HCT116 (cell line): Measurements from ENCODE around the gene DUSP2. TPM values are rescaled to one million over a fixed set of nuclear protein-coding genes. Genes with fewer than 3 reads are reported as not detected.

Source experiments
- ATAC-seq: fragments of 200-7000 bp; cut with Tn5 transposase; 2 replicates; pipeline ENCODE4 v1.9.1; 2020; ENCODE audit warnings: mild to moderate bottlenecking, moderate library complexity
- BruUV-seq: library from RNA; stranded (reverse); fragments of 400-500 nt; replicated peaks from 2 replicates; lab custom pipeline; 2021; lab: Mats Ljungman, UMichigan
- CTCF ChIA-PET: fragments of 300-600 bp; sonication (Branson Sonifier 250); formaldehyde crosslinking; loops from one replicate; lab custom pipeline; 2021; ENCODE audit warnings: antibody characterized with exemption; lab: Charles Lee
- POLR2A ChIA-PET: fragments of 300-600, 350-600 bp; sonication (Branson Sonifier 250); formaldehyde crosslinking; loops from one replicate; lab custom pipeline; 2021; ENCODE audit warnings: antibody characterized with exemption; lab: Charles Lee
- RAD21 ChIA-PET, 2 experiments: fragments of 300-600 bp; sonication (Branson Sonifier 250); formaldehyde crosslinking; loops; one replicate each; lab custom pipeline; 2023; ENCODE audit warnings: low total read pairs in 2 of 2; ENCODE audit not compliant: uncharacterized antibody in 2 of 2, unreplicated experiment in 2 of 2, low non-redundant PET in 1 of 2; lab: Charles Lee
- DNase-seq: peaks from one replicate; pipeline ENCODE4 v3.0.0-alpha.2; 2010; ENCODE audit warnings: low read depth, low spot score
- H2AFZ ChIP-seq: fragments of 200-600 bp; shearing (Covaris generic), sonication (generic); 2 replicates; pipeline ENCODE4 v1.6.1; 2017; ENCODE audit warnings: low read depth, mixed run types, mixed read lengths, antibody characterized with exemption, low read length; ENCODE audit not compliant: poor library complexity, severe bottlenecking
- H3K27ac ChIP-seq: 2 replicates; pipeline ENCODE4 v1.5.1; 2012; ENCODE audit warnings: low read depth, low read length
- H3K27me3 ChIP-seq: fragments of 200-600 bp; sonication (generic); 2 replicates; pipeline ENCODE4 v1.6.1; 2016; ENCODE audit warnings: mixed run types, low read length, mixed read lengths; ENCODE audit not compliant: insufficient read depth
- H3K36me3 ChIP-seq, 2 experiments: fragments of 200-500 bp in 1 of 2; fragments of 200-600 bp in 1 of 2; sonication (Bioruptor generic) in 1 of 2; sonication (generic) in 1 of 2; 2 replicates each; pipeline versions ENCODE4 v1.5.1 to v1.6.1; 2014 to 2016; ENCODE audit warnings: low read length in 2 of 2, inconsistent platforms in 1 of 2, mixed read lengths in 1 of 2, mixed run types in 1 of 2; ENCODE audit not compliant: insufficient read depth in 2 of 2, control insufficient read depth in 1 of 2
- H3K4me1 ChIP-seq, 2 experiments: fragments of 200-600 bp in 1 of 2; sonication (generic) in 1 of 2; 2 replicates each; pipeline versions ENCODE4 v1.5.1 to v1.6.1; 2012 to 2017; ENCODE audit warnings: low read length in 2 of 2, inconsistent platforms in 1 of 2, mild to moderate bottlenecking in 1 of 2, mixed read lengths in 1 of 2, mixed run types in 1 of 2, moderate library complexity in 1 of 2; ENCODE audit not compliant: insufficient read depth in 2 of 2, control insufficient read depth in 1 of 2
- H3K4me2 ChIP-seq: fragments of 200-600 bp; sonication (generic); 2 replicates; pipeline ENCODE4 v1.6.1; 2017; ENCODE audit warnings: mixed run types, low read length, mixed read lengths
- H3K4me3 ChIP-seq, 2 experiments: fragments of 200-600 bp in 1 of 2; sonication (generic) in 1 of 2; replicated peaks in 1 of 2; 2 replicates each; pipeline ENCODE4 v1.5.1; 2011 to 2016; ENCODE audit warnings: low read length in 2 of 2, control low read depth in 1 of 2, low read depth in 1 of 2, mild to moderate bottlenecking in 1 of 2, mixed read lengths in 1 of 2, mixed run types in 1 of 2
- H3K79me2 ChIP-seq: fragments of 200-600 bp; sonication (generic); 2 replicates; pipeline ENCODE4 v1.6.1; 2017; ENCODE audit warnings: mild to moderate bottlenecking, mixed run types, low read length, moderate library complexity, mixed read lengths; ENCODE audit not compliant: insufficient read depth
- H3K9ac ChIP-seq: fragments of 200-600 bp; sonication (generic); 2 replicates; pipeline ENCODE4 v1.6.1; 2016; ENCODE audit warnings: low read length, mixed read lengths
- H3K9me2 ChIP-seq: fragments of 200-600 bp; sonication (generic), shearing (Covaris generic); 2 replicates; pipeline ENCODE4 v1.6.1; 2017; ENCODE audit warnings: mixed run types, mild to moderate bottlenecking, moderate library complexity; ENCODE audit not compliant: insufficient read depth
- H3K9me3 ChIP-seq, 2 experiments: fragments of 200-500 bp in 1 of 2; fragments of 200-600 bp in 1 of 2; sonication (Bioruptor generic) in 1 of 2; sonication (generic) in 1 of 2; 2 replicates each; pipeline ENCODE4 v1.6.1; 2014 to 2017; ENCODE audit warnings: low read length in 2 of 2, mixed read lengths in 2 of 2, inconsistent platforms in 1 of 2, low read depth in 1 of 2, mild to moderate bottlenecking in 1 of 2, mixed run types in 1 of 2, moderate library complexity in 1 of 2; ENCODE audit not compliant: control insufficient read depth in 1 of 2, insufficient read depth in 1 of 2
- H4K20me1 ChIP-seq: fragments of 200-600 bp; sonication (generic), shearing (Covaris generic); 2 replicates; pipeline ENCODE4 v1.6.1; 2017; ENCODE audit warnings: mixed run types, mild to moderate bottlenecking, moderate library complexity; ENCODE audit not compliant: insufficient read depth
- CEBPB ChIP-seq: IDR thresholded peaks from 2 replicates; pipeline ENCODE4 v1.6.1; 2012; ENCODE audit warnings: low read depth
- CTCF ChIP-seq, 3 experiments: fragments of 200-600 bp in 1 of 3; sonication (generic) in 1 of 3; IDR thresholded peaks in 2 of 3; conservative IDR thresholded peaks in 1 of 3; 2 replicates each; pipeline ENCODE4 v1.5.1; 2012 to 2017; ENCODE audit warnings: low read depth in 2 of 3, low read length in 2 of 3, antibody characterized with exemption in 1 of 3, borderline replicate concordance in 1 of 3, control low read depth in 1 of 3, mild to moderate bottlenecking in 1 of 3, mixed read lengths in 1 of 3, mixed run types in 1 of 3, moderate library complexity in 1 of 3; ENCODE audit not compliant: insufficient read depth in 1 of 3
- EZH2 ChIP-seq: fragments of 200-600 bp; sonication (generic); IDR thresholded peaks from 2 replicates; pipeline ENCODE4 v1.6.1; 2017; ENCODE audit warnings: antibody characterized with exemption, mixed run types
- EZH2phosphoT487 ChIP-seq: fragments of 200-600 bp; IDR thresholded peaks from 2 replicates; pipeline ENCODE4 v1.6.1; 2018; ENCODE audit warnings: antibody characterized with exemption, borderline replicate concordance
- FOSL1 ChIP-seq: IDR thresholded peaks from 2 replicates; pipeline ENCODE4 v1.6.1; 2012; ENCODE audit warnings: low read depth
- POLR2AphosphoS5 ChIP-seq: IDR thresholded peaks from 2 replicates; pipeline ENCODE4 v1.6.1; 2011; ENCODE audit warnings: mild to moderate bottlenecking, low read depth, low read length, moderate library complexity
- TCF7L2 ChIP-seq: IDR thresholded peaks from 2 replicates; pipeline ENCODE4 v1.7.0; 2011; ENCODE audit warnings: borderline replicate concordance, inconsistent platforms; ENCODE audit not compliant: insufficient read depth, insufficient read length; ENCODE audit errors: extremely low read depth
- intact Hi-C: fragments of 100-400 bp; cut with micrococcal nuclease; formaldehyde crosslinking; loops from 2 replicates; pipeline ENCODE4 v1.10.0; 2022
- total RNA-seq: library from RNA; stranded (reverse); gene quantifications from one replicate; pipeline ENCODE4 v1.2.1, GENCODE V29; 2021; ENCODE audit not compliant: unreplicated experiment

Gene DUSP2
- total RNA-seq, 1 experiment from 2014 or later, result 24.5 TPM

- Histone ChIP-seq H3K9me2 (no peaks in the 10 kb centered on the region), H3K27me3 (no peaks in the 10 kb centered on the region), H3K4me1 (peaks cover 11 to 16% of the 10 kb centered on the region in 2 experiments), H3K4me2 (no peak overlapping the region), H3K9ac (no peak overlapping the region), H3K27ac (no peak overlapping the region), H3K36me3 (no peaks in the 10 kb centered on the region), H4K20me1 (no peaks in the 10 kb centered on the region), H3K4me3 (no peak overlapping the region), H3K9me3 (no peaks in the 10 kb centered on the region), H2AFZ (no peak overlapping the region), H3K79me2 (no peaks in the 10 kb centered on the region)
- RAD21 ChIA-PET, result no interaction called here
- BruUV-seq, result no TSS peak
- ATAC-seq (no peak), DNase-seq (no peak)
- intact Hi-C loops, result no loop called here
- POLR2A ChIA-PET, result no interaction called here
- no peak for TF ChIP-seq POLR2AphosphoS5
- peak; percentile 34 to 45 (median 42); a peak in 5 of 6 replicates for TF ChIP-seq CTCF (IDR thresholded peaks at IDR 0.05 in 2 of 3, conservative IDR thresholded peaks at IDR 0.05 in 1 of 3; ENCODE audit: borderline replicate concordance in 1 of 3, insufficient read depth in 1 of 3, low read depth in 2 of 3, low read length in 2 of 3)
- CTCF ChIA-PET, result interaction anchor here (1.0 kb wide), 1 partner anchor 61 kb away, joined by 4 read pairs; no protein-coding TSS in a partner anchor
These were observed 31.9 kb downstream of the DUSP2 start for GRCh38 chr2:96113367-96113677.

GRCh38 chr2:96112501-96113366 lies 32.5 kb downstream of the DUSP2 start:
- POLR2A ChIA-PET, result no interaction called here
- Histone ChIP-seq H3K4me2 (no peak overlapping the region), H3K9me3 (no peaks in the 10 kb centered on the region), H3K36me3 (no peaks in the 10 kb centered on the region), H3K27ac (no peak overlapping the region), H3K4me3 (no peak overlapping the region), H4K20me1 (no peaks in the 10 kb centered on the region)
- no peak for TF ChIP-seq TCF7L2
- no peak for TF ChIP-seq CEBPB
- no peak for TF ChIP-seq EZH2
- TF ChIP-seq EZH2phosphoT487, result no peak
- TF ChIP-seq POLR2AphosphoS5, result no peak
- no peak for TF ChIP-seq FOSL1
- TF ChIP-seq, all 23 proteins: peak for 0
- RAD21 ChIA-PET, result no interaction called here
- ATAC-seq (no peak), DNase-seq (no peak)
- intact Hi-C loops, result no loop called here
- peaks cover 9 to 13% of the 10 kb centered on the region in 2 experiments for H3K4me1 ChIP-seq
- no peaks in the 10 kb centered on the region for H3K79me2 ChIP-seq
- no peak overlapping the region for H3K9ac ChIP-seq
- H3K27me3 ChIP-seq, result no peaks in the 10 kb centered on the region
- no TSS peak for BruUV-seq
- CTCF ChIA-PET, result interaction anchor here (1.0 kb wide), 1 partner anchor 62 kb away, joined by 4 read pairs; no protein-coding TSS in a partner anchor
- no peak overlapping the region for H2AFZ ChIP-seq
- H3K9me2 ChIP-seq, result no peaks in the 10 kb centered on the region
